NCI-H2227 (cell line): ENCODE results near the gene ADD1.

Source experiments
- DNase-seq: peaks from one replicate; lab custom pipeline; 2025; ENCODE audit not compliant: unreplicated experiment; lab: John Stamatoyannopoulos, UW

The ADD1 gene

GRCh38 chr4:2833671-2834000 lies 10.0 kb upstream of the ADD1 start:
- no peak for DNase-seq

GRCh38 chr4:2834001-2834921 lies 9.4 kb upstream of the ADD1 start:
- no peak for DNase-seq

- no peak for DNase-seq
Observed at GRCh38 chr4:2835978-2836377, 7.7 kb upstream of the ADD1 start.

- no peak for DNase-seq
Observed at GRCh38 chr4:2836391-2836859, 7.2 kb upstream of the ADD1 start.

GRCh38 chr4:2837110-2837903 lies 6.3 kb upstream of the ADD1 start:
- DNase-seq, result no peak

GRCh38 chr4:2837904-2838496 lies 5.6 kb upstream of the ADD1 start:
- DNase-seq, result no peak

- no peak for DNase-seq
Observed at GRCh38 chr4:2839060-2839459, 4.6 kb upstream of the ADD1 start.

- no peak for DNase-seq
Observed at GRCh38 chr4:2842687-2843262, 869 bp upstream of the ADD1 start.

- no peak for DNase-seq
Observed at GRCh38 chr4:2843941-2844584, 419 bp downstream of the ADD1 start.

- DNase-seq, result no peak
Observed at GRCh38 chr4:2846172-2846571, 2.5 kb downstream of the ADD1 start.

GRCh38 chr4:2847302-2847871 lies 3.7 kb downstream of the ADD1 start:
- DNase-seq, result no peak

- DNase-seq, result no peak
Observed at GRCh38 chr4:2848449-2848848, 4.8 kb downstream of the ADD1 start.

GRCh38 chr4:2849267-2850152 lies 5.9 kb downstream of the ADD1 start:
- DNase-seq, result no peak

GRCh38 chr4:2850966-2851798 lies 7.5 kb downstream of the ADD1 start:
- no peak for DNase-seq

GRCh38 chr4:2852481-2852921 lies 8.9 kb downstream of the ADD1 start:
- DNase-seq, result no peak

GRCh38 chr4:2855584-2855983 lies 11.9 kb downstream of the ADD1 start:
- DNase-seq, result no peak

GRCh38 chr4:2856266-2856665 lies 12.6 kb downstream of the ADD1 start:
- no peak for DNase-seq

- DNase-seq, result no peak
Observed at GRCh38 chr4:2857349-2857927, 13.8 kb downstream of the ADD1 start.
